Epithelial cell of alveolus of lung (primary cell): ENCODE measurements around the gene SEPTIN5. TPM values are rescaled to one million over a fixed set of nuclear protein-coding genes. Genes with fewer than 3 reads are reported as not detected.

ENCODE experiments used
- total RNA-seq: library from RNA; depleted of rRNA; stranded (reverse); fragments of >200 nt; gene quantifications from 2 replicates; pipeline ENCODE4 v1.2.1, GENCODE V29; 2015

SEPTIN5 gene
- total RNA-seq, result 23.3 and 31.2 TPM in 2 replicates

DNA sequence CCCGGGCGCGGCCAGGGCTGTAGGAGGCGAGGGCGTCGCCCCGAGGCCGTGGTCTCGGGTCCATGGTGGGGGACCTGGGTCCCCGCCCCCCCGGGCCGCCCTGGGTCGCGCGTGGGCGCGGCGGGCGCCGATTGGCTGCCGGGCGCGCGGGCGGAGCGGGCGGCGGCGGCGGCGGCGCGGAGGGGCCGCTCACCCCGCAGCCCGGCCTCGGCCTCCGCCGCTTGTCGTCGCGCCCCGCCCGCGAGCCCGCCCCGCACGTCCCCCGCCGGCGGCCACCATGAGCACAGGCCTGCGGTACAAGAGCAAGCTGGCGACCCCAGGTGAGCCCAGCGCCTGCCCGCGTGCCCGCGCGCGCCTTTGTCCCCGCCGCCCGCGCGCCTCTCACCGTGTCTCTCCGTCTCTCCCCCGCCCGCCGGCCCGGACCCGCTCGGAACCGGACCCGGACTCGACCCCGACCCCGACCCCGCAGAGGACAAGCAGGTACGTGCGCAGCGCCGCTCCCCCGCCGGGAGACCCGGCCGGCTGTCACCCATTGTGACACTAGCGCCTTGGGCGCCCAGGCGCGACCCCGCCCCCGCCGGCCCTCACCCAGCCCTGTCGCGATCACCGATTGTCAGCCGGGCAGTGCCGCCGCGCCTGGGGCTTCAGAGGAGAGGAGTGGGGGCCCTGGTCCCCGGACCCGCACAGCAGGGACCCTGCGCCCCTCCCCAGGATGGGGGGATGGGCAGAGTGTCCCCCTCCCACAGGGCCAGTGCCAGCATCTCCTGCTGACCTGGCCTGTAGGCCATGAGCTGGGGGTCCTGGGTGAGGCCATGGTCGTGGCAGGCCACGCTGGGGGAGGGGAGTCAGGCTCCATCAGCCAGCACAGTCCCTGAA lies at the start of gene SEPTIN5:
Gene SEPTIN5, plus strand, starts transcription at position 192 of the 876 bp plus-strand sequence. Its CDS starts 86 bp downstream, at position 278.

GRCh38 chr22:19723232-19723982 lies 9.1 kb downstream of the SEPTIN5 start, which contains the start of gene GP1BB:
Gene GP1BB (plus strand): TSS chr22:19723539. CDS start chr22:19723570, 31 bp downstream.

DNA sequence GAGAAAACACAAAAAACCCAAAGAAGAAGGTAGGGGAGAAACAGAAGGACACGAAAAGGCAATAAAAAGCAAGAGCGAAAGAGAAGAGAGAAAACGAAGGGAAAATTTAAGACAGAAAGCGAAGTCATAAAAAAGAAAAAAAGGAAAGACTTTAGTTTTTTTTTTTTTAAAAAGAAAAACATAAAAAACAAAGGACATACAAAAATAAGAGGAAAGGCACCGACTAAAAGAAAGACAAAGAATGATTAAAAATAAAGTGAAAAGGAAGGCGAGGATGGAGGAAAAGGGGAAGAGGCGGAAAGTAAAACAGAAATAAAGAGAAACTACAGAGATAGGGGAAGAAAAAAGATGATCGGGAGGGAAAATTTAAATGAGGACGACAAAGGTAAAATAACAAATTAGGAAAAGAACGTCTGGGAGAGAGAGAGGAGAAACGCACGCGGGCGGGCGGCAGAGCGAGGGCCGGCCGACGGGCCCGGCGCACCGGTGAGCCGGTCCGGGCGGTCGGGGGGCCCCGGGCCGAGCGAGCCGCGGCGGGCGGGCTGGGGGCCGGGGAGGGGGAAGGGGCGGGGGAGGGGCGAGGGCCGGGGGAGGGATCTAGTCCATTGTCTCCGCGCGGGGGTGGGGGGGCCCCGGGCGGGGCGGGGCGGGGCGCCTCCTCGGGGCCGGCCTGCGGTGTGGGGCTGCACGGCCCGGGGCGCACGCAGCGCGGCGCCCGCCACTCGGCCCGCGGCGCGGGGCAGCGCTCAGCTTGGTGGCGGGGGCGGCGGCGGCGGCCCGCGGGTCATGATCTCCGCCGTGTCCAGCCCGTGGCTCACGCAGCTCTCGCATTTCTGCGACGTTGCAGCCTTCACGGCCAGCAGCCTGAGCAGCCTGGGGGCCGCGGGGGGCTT lies 46.0 kb downstream of the SEPTIN5 start, which contains the start of gene TBX1:
Gene TBX1, plus strand, starts transcription at position 721 of the 893 bp plus-strand sequence. Its CDS starts 66 bp downstream, at position 787.

Other genes starting within 250 kb of the SEPTIN5 start
- 31.2 and 56.4 TPM in 2 replicates for gene UFD1, start 235.3 kb upstream of the SEPTIN5 start, total RNA-seq
- gene CDC45, start 234.6 kb upstream of the SEPTIN5 start, total RNA-seq, result 8.1 and 28.2 TPM in 2 replicates
- 11.2 and 15.8 TPM in 2 replicates for gene CLDN5, start 190.1 kb upstream of the SEPTIN5 start, total RNA-seq
- gene GP1BB, start 9.0 kb downstream of the SEPTIN5 start, total RNA-seq, result 2.3 and 7.1 TPM in 2 replicates
- gene TBX1, start 46.3 kb downstream of the SEPTIN5 start, total RNA-seq, result 0.24 and 0.65 TPM in 2 replicates
- gene GNB1L, start 140.4 kb downstream of the SEPTIN5 start, total RNA-seq, result 10.9 and 13.6 TPM in 2 replicates
- 11.1 and 12.2 TPM in 2 replicates for gene RTL10, start 140.4 kb downstream of the SEPTIN5 start, total RNA-seq
- 279 and 286 TPM in 2 replicates for gene COMT, start 227.3 kb downstream of the SEPTIN5 start, total RNA-seq
- gene TXNRD2, start 227.3 kb downstream of the SEPTIN5 start, total RNA-seq, result 14.9 and 21.2 TPM in 2 replicates